Measurements from ENCODE around the gene AUP1.

DNA sequence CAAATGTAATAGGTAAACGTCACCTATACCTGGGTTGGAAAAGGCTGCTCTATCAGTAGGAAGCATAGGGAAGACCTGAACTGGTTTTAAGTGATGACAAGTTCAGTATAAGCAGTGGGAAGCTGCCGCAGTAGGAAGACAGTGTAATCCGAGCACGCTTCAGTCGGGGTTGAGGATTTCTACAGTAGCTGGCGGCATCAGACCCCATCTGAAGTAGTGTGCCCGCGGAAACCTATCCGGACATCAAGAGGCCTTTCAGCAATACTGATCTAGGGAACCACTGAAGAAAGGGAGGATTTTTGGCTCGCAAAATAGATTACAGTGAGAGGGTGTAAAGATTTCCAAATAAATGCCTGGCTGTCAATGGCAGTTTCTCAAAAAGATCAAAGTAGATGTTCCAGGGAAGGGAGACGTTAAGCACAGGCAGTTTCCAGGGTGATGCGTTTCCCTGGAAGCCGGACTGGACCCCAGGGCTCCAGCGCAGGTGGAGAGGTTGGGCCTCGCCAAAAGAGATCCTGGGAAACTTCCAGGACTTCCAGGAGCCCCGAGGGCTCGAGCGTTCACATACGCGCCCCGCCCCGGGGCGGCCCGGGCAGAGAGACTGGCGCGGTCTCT, 18.9 kb upstream of the AUP1 start:
- TF ChIP-seq POLR2A (IDR thresholded peaks at IDR 0.05): no peak
- TF ChIP-seq, protein P1, sequence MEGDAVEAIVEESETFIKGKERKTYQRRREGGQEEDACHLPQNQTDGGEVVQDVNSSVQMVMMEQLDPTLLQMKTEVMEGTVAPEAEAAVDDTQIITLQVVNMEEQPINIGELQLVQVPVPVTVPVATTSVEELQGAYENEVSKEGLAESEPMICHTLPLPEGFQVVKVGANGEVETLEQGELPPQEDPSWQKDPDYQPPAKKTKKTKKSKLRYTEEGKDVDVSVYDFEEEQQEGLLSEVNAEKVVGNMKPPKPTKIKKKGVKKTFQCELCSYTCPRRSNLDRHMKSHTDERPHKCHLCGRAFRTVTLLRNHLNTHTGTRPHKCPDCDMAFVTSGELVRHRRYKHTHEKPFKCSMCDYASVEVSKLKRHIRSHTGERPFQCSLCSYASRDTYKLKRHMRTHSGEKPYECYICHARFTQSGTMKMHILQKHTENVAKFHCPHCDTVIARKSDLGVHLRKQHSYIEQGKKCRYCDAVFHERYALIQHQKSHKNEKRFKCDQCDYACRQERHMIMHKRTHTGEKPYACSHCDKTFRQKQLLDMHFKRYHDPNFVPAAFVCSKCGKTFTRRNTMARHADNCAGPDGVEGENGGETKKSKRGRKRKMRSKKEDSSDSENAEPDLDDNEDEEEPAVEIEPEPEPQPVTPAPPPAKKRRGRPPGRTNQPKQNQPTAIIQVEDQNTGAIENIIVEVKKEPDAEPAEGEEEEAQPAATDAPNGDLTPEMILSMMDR (IDR thresholded peaks at IDR 0.05): no peak
